GM12878 (cell line): ENCODE results near the gene CTIF. TPM values are rescaled to one million over a fixed set of nuclear protein-coding genes. Genes with fewer than 3 reads are reported as not detected.

ENCODE experiments used
- ATAC-seq: fragments of 200-7000 bp; cut with Tn5 transposase; 3 replicates; pipeline ENCODE4 v1.9.1; 2020; ENCODE audit warnings: mild to moderate bottlenecking, moderate library complexity
- BruUV-seq: library from RNA; stranded (reverse); fragments of 400-500 nt; replicated peaks from 2 replicates; lab custom pipeline; 2021; lab: Mats Ljungman, UMichigan
- CTCF ChIA-PET: fragments of 300-600 bp; sonication (Branson Sonifier 250); formaldehyde crosslinking; extraction: SDS; loops from one replicate; lab custom pipeline; 2021; ENCODE audit warnings: inconsistent platforms; lab: Yijun Ruan, JAX
- POLR2A ChIA-PET: fragments of 350-600 bp; formaldehyde crosslinking; extraction: SDS; loops from one replicate; lab custom pipeline; 2021; ENCODE audit warnings: inconsistent platforms; lab: Charles Lee
- RAD21 ChIA-PET: fragments of 300-600 bp; sonication (Branson Sonifier 250); formaldehyde crosslinking; loops from one replicate; lab custom pipeline; 2023; ENCODE audit warnings: antibody characterized with exemption; ENCODE audit not compliant: unreplicated experiment; lab: Charles Lee
- SMC1A ChIA-PET: fragments of 300-600 bp; sonication (Branson Sonifier 250); formaldehyde crosslinking; loops from one replicate; lab custom pipeline; 2023; ENCODE audit not compliant: unreplicated experiment, uncharacterized antibody; lab: Charles Lee
- DNase-seq: peaks from one replicate; pipeline ENCODE4 v3.0.0-alpha.2; 2011; ENCODE audit warnings: low read depth, low spot score
- FAIRE-seq: peaks from 3 replicates; lab custom pipeline; 2011; peaks lifted over from hg19 to GRCh38; lab: Jason Lieb, UNC
- H2AFZ ChIP-seq: 2 replicates; pipeline ENCODE4 v1.6.0; 2011; ENCODE audit warnings: low read depth, low read length, control low read depth; ENCODE audit not compliant: control insufficient read depth
- H3K27ac ChIP-seq: 2 replicates; pipeline ENCODE4 v1.5.1; 2011; ENCODE audit warnings: control low read depth; ENCODE audit not compliant: control insufficient read depth, insufficient read depth
- H3K27me3 ChIP-seq, 2 experiments: replicated peaks in 1 of 2; 2 replicates each; pipeline versions ENCODE4 v1.6.0 to v1.6.1; 2011; ENCODE audit warnings: low read length in 1 of 2; ENCODE audit not compliant: control insufficient read depth in 2 of 2, insufficient read depth in 2 of 2
- H3K36me3 ChIP-seq, 2 experiments: 2 replicates each; pipeline ENCODE4 v1.5.1; 2011; ENCODE audit warnings: low read length in 1 of 2; ENCODE audit not compliant: control insufficient read depth in 2 of 2, insufficient read depth in 2 of 2
- H3K4me1 ChIP-seq: 2 replicates; pipeline ENCODE4 v1.6.1; 2011; ENCODE audit warnings: mild to moderate bottlenecking, low read length, moderate library complexity, mixed read lengths; ENCODE audit not compliant: control insufficient read depth, insufficient read depth
- H3K4me2 ChIP-seq: 2 replicates; pipeline ENCODE4 v1.6.0; 2011; ENCODE audit warnings: control low read depth; ENCODE audit not compliant: control insufficient read depth, insufficient read depth
- H3K4me3 ChIP-seq: fragments of 200-600 bp; sonication (generic); 2 replicates; pipeline ENCODE4 v1.5.1; 2016
- H3K79me2 ChIP-seq: 2 replicates; pipeline ENCODE4 v1.6.0; 2011; ENCODE audit warnings: low read length; ENCODE audit not compliant: control insufficient read depth, insufficient read depth
- H3K9ac ChIP-seq: 2 replicates; pipeline ENCODE4 v1.8.0; 2011; ENCODE audit warnings: low read length, control low read depth, mixed read lengths; ENCODE audit not compliant: control insufficient read depth, insufficient read depth
- H3K9me3 ChIP-seq: replicated peaks from 3 replicates; pipeline ENCODE4 v1.5.1; 2011; ENCODE audit warnings: mild to moderate bottlenecking, low read length; ENCODE audit not compliant: control insufficient read depth, insufficient read depth
- H4K20me1 ChIP-seq: 2 replicates; pipeline ENCODE4 v1.6.0; 2011; ENCODE audit not compliant: control insufficient read depth, insufficient read depth
- EGR1 ChIP-seq, 2 experiments: IDR thresholded peaks; 1 replicate in 1 of 2; 2 replicates in 1 of 2; pipeline ENCODE4 v1.6.1; 2011 to 2012; ENCODE audit warnings: low read depth in 2 of 2, low read length in 2 of 2, borderline replicate concordance in 1 of 2, mild to moderate bottlenecking in 1 of 2, moderate library complexity in 1 of 2
- MXI1 ChIP-seq: fragments of 150-350 bp; IDR thresholded peaks from 2 replicates; pipeline ENCODE4 v1.6.1; 2011; ENCODE audit warnings: low read depth, mild to moderate bottlenecking, inconsistent platforms, low read length, improper control_type of control experiment
- RB1 ChIP-seq: fragments of 450-650 bp; formaldehyde crosslinking; IDR thresholded peaks from 2 replicates; pipeline ENCODE4 v1.6.1; 2017; ENCODE audit warnings: mild to moderate bottlenecking, borderline replicate concordance
- RFX5 ChIP-seq: IDR thresholded peaks from 2 replicates; pipeline ENCODE4 v1.6.1; 2011; ENCODE audit warnings: low read depth, low read length, improper control_type of control experiment
- SIN3A ChIP-seq: IDR thresholded peaks from 2 replicates; pipeline ENCODE4 v1.6.1; 2012; ENCODE audit warnings: low read depth, low read length, improper control_type of control experiment
- SP1 ChIP-seq: IDR thresholded peaks from one replicate; pipeline ENCODE4 v1.6.1; 2011; ENCODE audit warnings: low read depth, low read length
- SREBF2 ChIP-seq: IDR thresholded peaks from 2 replicates; pipeline ENCODE4 v1.6.1; 2012; ENCODE audit warnings: mild to moderate bottlenecking, low read length
- ZNF217 ChIP-seq: fragments of 450-650 bp; IDR thresholded peaks from 2 replicates; pipeline ENCODE4 v1.6.1; 2017; ENCODE audit warnings: antibody characterized with exemption, mild to moderate bottlenecking
- ZNF384 ChIP-seq: IDR thresholded peaks from 2 replicates; pipeline ENCODE4 v1.6.1; 2012; ENCODE audit warnings: low read depth, mild to moderate bottlenecking, low read length, improper control_type of control experiment, borderline replicate concordance
- WGBS: methylation state at CpG from one replicate; pipeline ENCODE4 v1.1.6; 2016; ENCODE audit warnings: low lambda C conversion rate; ENCODE audit not compliant: insufficient replicate concordance, insufficient coverage; ENCODE audit errors: missing lambda C conversion rate; 5-methylcytosine and 5-hydroxymethylcytosine counted together
- in situ Hi-C: fragments of 300-500 bp; cut with MboI; formaldehyde crosslinking; loops from 9 replicates; pipeline ENCODE4 v1.14.3; 2018; ENCODE audit warnings: mixed read lengths
- intact Hi-C: fragments of 100-400 bp; cut with micrococcal nuclease; formaldehyde crosslinking; loops from one replicate; pipeline ENCODE4 v1.14.2; 2022; ENCODE audit not compliant: unreplicated experiment
- polyA plus RNA-seq, 11 experiments: library from polyadenylated mRNA; depleted of rRNA in 4 of 11; unstranded in 6 of 11; stranded (reverse) in 5 of 11; fragments of >200 nt; fragmentation: Nextera tagmentation in 4 of 11; fragmentation: Illumina TruSeq in 1 of 11; extraction: Ambion mirVana in 4 of 11; extraction: Trizol in 1 of 11; gene quantifications; 1 replicate in 1 of 11; 2 replicates in 10 of 11; pipeline versions ENCODE4 v1.2.1 to v1.2.3, GENCODE V29; 2011 to 2016; ENCODE audit warnings: inconsistent platforms in 2 of 11, missing spikeins in 2 of 11, low read depth in 1 of 11
- total RNA-seq, 4 experiments: library from RNA; depleted of rRNA in 3 of 4; stranded (reverse); fragments of >200 nt in 3 of 4; fragmentation: Illumina TruSeq in 1 of 4; extraction: Trizol in 1 of 4; gene quantifications; 2 replicates each; pipeline versions ENCODE4 v1.2.1 to v1.2.3, GENCODE V29; 2013 to 2021
- TF ChIP-seq, protein P1 (sequence below): IDR thresholded peaks from 2 replicates; pipeline ENCODE4 v1.6.1; 2011; ENCODE audit warnings: borderline replicate concordance, low read depth, mild to moderate bottlenecking, moderate library complexity, low read length; ENCODE audit not compliant: insufficient read depth, poor library complexity, severe bottlenecking
- TF ChIP-seq, protein P2 (sequence below): IDR thresholded peaks from 2 replicates; pipeline ENCODE4 v1.6.1; 2011; ENCODE audit warnings: low read depth, mild to moderate bottlenecking, low read length, moderate library complexity, borderline replicate concordance; ENCODE audit errors: extremely low read depth

Gene CTIF
- total and polyA plus RNA-seq, 10 of the 15 experiments (the other 5 are each of a cell fraction or from before 2014, with no cell fraction given), result 0.06 to 11.6 (median 2.5) TPM

DNA sequence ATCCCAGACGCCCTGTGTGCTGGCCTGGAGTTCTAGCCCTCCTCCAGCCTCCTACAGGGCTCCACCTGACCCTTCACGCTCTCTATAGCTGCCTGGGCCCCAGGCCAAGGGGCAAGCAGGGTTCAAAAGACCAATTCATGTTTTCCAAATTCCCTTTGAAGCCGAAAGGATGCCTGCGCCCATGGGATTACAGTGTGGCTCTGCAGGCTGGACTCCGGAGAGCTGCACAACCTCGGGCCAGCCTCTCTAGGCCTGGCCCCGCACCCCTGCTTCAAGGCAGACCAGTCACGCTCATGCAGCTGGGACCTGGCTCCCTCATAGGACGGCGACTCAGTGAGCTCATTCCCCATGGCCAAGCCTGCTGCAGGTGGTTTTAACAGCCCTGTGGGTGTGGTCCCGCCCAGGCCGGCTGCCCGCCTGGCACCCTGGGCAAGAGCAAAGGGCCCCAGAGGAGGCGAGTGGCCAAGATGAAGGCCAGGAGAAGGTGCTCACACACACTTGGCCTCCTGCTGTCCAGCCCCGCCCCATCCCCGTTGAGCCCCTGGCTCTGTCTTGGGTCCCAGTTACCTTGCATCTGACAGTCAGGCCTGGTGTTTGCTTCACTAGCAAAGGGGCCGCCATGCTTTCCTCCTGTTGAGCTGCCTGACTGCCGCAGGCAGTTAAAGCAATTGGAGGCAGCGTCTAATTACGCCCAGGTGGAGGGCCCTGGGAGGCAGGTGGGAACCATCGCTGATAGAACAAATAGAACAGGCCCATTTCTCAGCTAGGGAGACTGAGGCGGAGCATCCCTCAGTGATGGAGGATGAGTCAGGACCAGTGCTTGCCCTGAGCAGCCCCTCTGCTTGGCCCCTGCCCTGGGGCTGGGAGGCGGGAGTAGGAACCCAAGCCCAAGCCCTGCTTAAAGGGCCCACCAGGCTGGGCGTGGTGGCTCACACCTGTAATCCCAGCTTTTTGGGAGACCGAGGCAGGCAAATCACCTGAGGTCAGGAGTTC is 355.1 kb downstream of the CTIF start:
- in situ Hi-C loops, result no loop called here
- ChIA-PET RAD21 (no interaction called here), POLR2A (interaction anchor here (0.9 kb wide), 1 partner anchor 11 kb away, joined by 3 read pairs; no protein-coding TSS in a partner anchor), CTCF (no interaction called here), SMC1A (interaction anchor here (0.7 kb wide), 1 partner anchor 14 kb away, joined by 3 read pairs; no protein-coding TSS in a partner anchor)
- DNase-seq, result no peak
- intact Hi-C loops, result no loop called here
- WGBS, result 82% methylated on average over 25 of the region's 25 CpGs
- H3K27me3 ChIP-seq, result no peaks in the 10 kb centered on the region
- no peaks in the 10 kb centered on the region for H3K36me3 ChIP-seq
- ATAC-seq, result no peak
- no TSS peak for BruUV-seq
- H3K4me1 ChIP-seq, result peaks cover 13% of the 10 kb centered on the region
- no peak overlapping the region for H3K27ac ChIP-seq
- no peak for FAIRE-seq
- TF ChIP-seq, protein P1, sequence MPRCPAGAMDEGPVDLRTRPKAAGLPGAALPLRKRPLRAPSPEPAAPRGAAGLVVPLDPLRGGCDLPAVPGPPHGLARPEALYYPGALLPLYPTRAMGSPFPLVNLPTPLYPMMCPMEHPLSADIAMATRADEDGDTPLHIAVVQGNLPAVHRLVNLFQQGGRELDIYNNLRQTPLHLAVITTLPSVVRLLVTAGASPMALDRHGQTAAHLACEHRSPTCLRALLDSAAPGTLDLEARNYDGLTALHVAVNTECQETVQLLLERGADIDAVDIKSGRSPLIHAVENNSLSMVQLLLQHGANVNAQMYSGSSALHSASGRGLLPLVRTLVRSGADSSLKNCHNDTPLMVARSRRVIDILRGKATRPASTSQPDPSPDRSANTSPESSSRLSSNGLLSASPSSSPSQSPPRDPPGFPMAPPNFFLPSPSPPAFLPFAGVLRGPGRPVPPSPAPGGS, result no peak
- no peak for TF ChIP-seq SP1
- TF ChIP-seq SIN3A, result no peak
- TF ChIP-seq, protein P2, sequence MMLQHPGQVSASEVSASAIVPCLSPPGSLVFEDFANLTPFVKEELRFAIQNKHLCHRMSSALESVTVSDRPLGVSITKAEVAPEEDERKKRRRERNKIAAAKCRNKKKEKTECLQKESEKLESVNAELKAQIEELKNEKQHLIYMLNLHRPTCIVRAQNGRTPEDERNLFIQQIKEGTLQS, result no peak
- no peak for TF ChIP-seq SREBF2
- TF ChIP-seq RB1, result no peak
- no peak for TF ChIP-seq MXI1
- TF ChIP-seq RFX5, result no peak
- no peak for TF ChIP-seq ZNF384
- no peak for TF ChIP-seq ZNF217
- no peak for TF ChIP-seq EGR1 (IDR thresholded peaks at IDR 0.05; ENCODE audit: borderline replicate concordance in 1 of 2, low read depth in 2 of 2, low read length in 2 of 2)
- H4K20me1 ChIP-seq, result no peaks in the 10 kb centered on the region
- no peak overlapping the region for H3K4me3 ChIP-seq
- no peaks in the 10 kb centered on the region for H3K79me2 ChIP-seq
- H3K9ac ChIP-seq, result no peak overlapping the region
- no peak overlapping the region for H3K4me2 ChIP-seq
- H2AFZ ChIP-seq, result no peak overlapping the region
- no peaks in the 10 kb centered on the region for H3K9me3 ChIP-seq
